ENCODE measurements around the gene PACSIN1. TPM values are rescaled to one million over a fixed set of nuclear protein-coding genes. Genes with fewer than 3 reads are reported as not detected.

PACSIN1 gene
- total and polyA plus RNA-seq, 4 donors = 5.8 to 34.8 (median 25.7) TPM

GRCh38 chr6:34466242-34467185, 638 bp downstream of the PACSIN1 start:
- Histone ChIP-seq H3K36me3 (ENCODE audit: control insufficient read depth, insufficient read depth, low read length) (peaks cover 4% of the 10 kb centered on the region), H3K4me3 (ENCODE audit: low read depth, low read length) (peak overlapping the region; percentile 37), H3K27ac (ENCODE audit: low read depth, low read length) (no peak overlapping the region), H3K4me1 (ENCODE audit: control insufficient read depth, insufficient read depth, low read length) (peaks cover 22% of the 10 kb centered on the region), H3K9me3 (ENCODE audit: control insufficient read depth, insufficient read depth, low read length) (no peaks in the 10 kb centered on the region), H3K27me3 (ENCODE audit: control insufficient read depth, insufficient read depth, low read length) (peaks cover 11% of the 10 kb centered on the region)
- peak in 1 of 6 donors; percentile 13 for DNase-seq (ENCODE audit: low read depth in 4 of 6, low spot score in 6 of 6)
- WGBS (ENCODE audit: insufficient coverage) = 12% methylated on average over 24 of the region's 28 CpGs

- peaks cover 11% of the 10 kb centered on the region for H3K27me3 ChIP-seq (ENCODE audit: control insufficient read depth, insufficient read depth, low read length)
- H3K27ac ChIP-seq (ENCODE audit: low read depth, low read length) = no peak overlapping the region
- H3K36me3 ChIP-seq (ENCODE audit: control insufficient read depth, insufficient read depth, low read length) = peaks cover 4% of the 10 kb centered on the region
- H3K4me1 ChIP-seq (ENCODE audit: control insufficient read depth, insufficient read depth, low read length) = peaks cover 22% of the 10 kb centered on the region
- DNase-seq (ENCODE audit: low read depth in 4 of 6, low spot score in 6 of 6) = no peak
- H3K9me3 ChIP-seq (ENCODE audit: control insufficient read depth, insufficient read depth, low read length) = no peaks in the 10 kb centered on the region
- 83% methylated on average over 3 of the region's 4 CpGs for WGBS (ENCODE audit: insufficient coverage)
- no peak overlapping the region for H3K4me3 ChIP-seq (ENCODE audit: low read depth, low read length)
Measured at GRCh38 chr6:34468378-34468892, 2.6 kb downstream of the PACSIN1 start.

- 90% methylated on average over 3 of the region's 3 CpGs for WGBS (ENCODE audit: insufficient coverage)
- Histone ChIP-seq H3K27ac (ENCODE audit: low read depth, low read length) (no peak overlapping the region), H3K4me1 (ENCODE audit: control insufficient read depth, insufficient read depth, low read length) (peaks cover 22% of the 10 kb centered on the region), H3K9me3 (ENCODE audit: control insufficient read depth, insufficient read depth, low read length) (no peaks in the 10 kb centered on the region), H3K4me3 (ENCODE audit: low read depth, low read length) (no peak overlapping the region), H3K27me3 (ENCODE audit: control insufficient read depth, insufficient read depth, low read length) (peaks cover 11% of the 10 kb centered on the region), H3K36me3 (ENCODE audit: control insufficient read depth, insufficient read depth, low read length) (peaks cover 4% of the 10 kb centered on the region)
- no peak for DNase-seq (ENCODE audit: low read depth in 4 of 6, low spot score in 6 of 6)
Measured at GRCh38 chr6:34469499-34469898, 3.6 kb downstream of the PACSIN1 start.

GRCh38 chr6:34472425-34472824, 6.5 kb downstream of the PACSIN1 start:
- WGBS (ENCODE audit: insufficient coverage) = no CpG with 5 or more reads among the region's 5 CpGs
- Histone ChIP-seq H3K9me3 (ENCODE audit: control insufficient read depth, insufficient read depth, low read length) (no peaks in the 10 kb centered on the region), H3K27me3 (ENCODE audit: control insufficient read depth, insufficient read depth, low read length) (no peaks in the 10 kb centered on the region), H3K4me3 (ENCODE audit: low read depth, low read length) (no peak overlapping the region), H3K27ac (ENCODE audit: low read depth, low read length) (no peak overlapping the region), H3K36me3 (ENCODE audit: control insufficient read depth, insufficient read depth, low read length) (peaks cover 4% of the 10 kb centered on the region), H3K4me1 (ENCODE audit: control insufficient read depth, insufficient read depth, low read length) (peaks cover 8% of the 10 kb centered on the region)
- no peak for DNase-seq (ENCODE audit: low read depth in 4 of 6, low spot score in 6 of 6)

DNA sequence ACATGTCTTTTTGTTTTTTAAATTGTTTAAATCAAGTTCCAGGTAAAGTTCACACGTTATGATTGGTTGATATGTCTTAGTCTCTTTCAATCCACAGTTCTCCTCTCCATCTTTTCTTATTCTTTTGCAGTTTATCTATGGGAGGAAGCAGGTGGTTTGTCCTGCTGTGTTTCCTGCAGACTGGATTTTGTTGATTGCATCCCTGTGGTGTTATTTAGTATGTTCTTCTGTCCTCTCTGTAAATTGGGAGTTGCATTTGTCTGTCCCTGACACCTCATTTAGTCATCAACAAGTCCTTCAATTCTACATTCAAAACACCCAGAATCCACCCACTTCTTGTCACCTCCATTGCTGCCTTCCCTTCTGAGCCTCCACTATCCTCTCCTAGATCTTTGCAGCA, 8.1 kb downstream of the PACSIN1 start:
- Histone ChIP-seq H3K27me3 (ENCODE audit: control insufficient read depth, insufficient read depth, low read length) (no peaks in the 10 kb centered on the region), H3K9me3 (ENCODE audit: control insufficient read depth, insufficient read depth, low read length) (no peaks in the 10 kb centered on the region), H3K36me3 (ENCODE audit: control insufficient read depth, insufficient read depth, low read length) (peaks cover 4% of the 10 kb centered on the region), H3K4me1 (ENCODE audit: control insufficient read depth, insufficient read depth, low read length) (peaks cover 8% of the 10 kb centered on the region), H3K4me3 (ENCODE audit: low read depth, low read length) (no peak overlapping the region), H3K27ac (ENCODE audit: low read depth, low read length) (no peak overlapping the region)
- WGBS (ENCODE audit: insufficient coverage) = no CpG with 5 or more reads among the region's 1 CpG
- no peak for DNase-seq (ENCODE audit: low read depth in 4 of 6, low spot score in 6 of 6)

DNA sequence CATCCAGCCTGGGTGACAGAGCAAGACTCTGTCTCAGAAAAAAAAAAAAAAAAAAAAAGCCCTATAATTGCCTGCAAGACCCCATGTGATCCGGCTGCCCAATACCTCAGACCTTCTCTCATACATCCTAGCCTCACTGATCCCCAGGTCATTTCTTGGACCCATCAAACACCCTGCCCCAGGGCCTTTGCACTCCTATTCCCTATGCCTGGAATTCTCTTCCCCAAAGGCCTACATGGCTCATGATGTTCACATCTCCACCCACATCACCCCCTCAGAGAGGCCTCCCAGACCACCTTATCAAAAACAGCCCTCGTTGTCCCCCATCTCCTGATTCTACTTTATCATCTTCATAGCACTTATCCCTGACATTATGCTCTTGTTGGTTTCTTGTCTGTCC, 8.9 kb downstream of the PACSIN1 start:
- WGBS (ENCODE audit: insufficient coverage) = 100% methylated on average over 2 of the region's 2 CpGs
- Histone ChIP-seq H3K9me3 (ENCODE audit: control insufficient read depth, insufficient read depth, low read length) (no peaks in the 10 kb centered on the region), H3K36me3 (ENCODE audit: control insufficient read depth, insufficient read depth, low read length) (no peaks in the 10 kb centered on the region), H3K4me3 (ENCODE audit: low read depth, low read length) (no peak overlapping the region), H3K27ac (ENCODE audit: low read depth, low read length) (no peak overlapping the region), H3K4me1 (ENCODE audit: control insufficient read depth, insufficient read depth, low read length) (peaks cover 4% of the 10 kb centered on the region), H3K27me3 (ENCODE audit: control insufficient read depth, insufficient read depth, low read length) (no peaks in the 10 kb centered on the region)
- no peak for DNase-seq (ENCODE audit: low read depth in 4 of 6, low spot score in 6 of 6)

DNA sequence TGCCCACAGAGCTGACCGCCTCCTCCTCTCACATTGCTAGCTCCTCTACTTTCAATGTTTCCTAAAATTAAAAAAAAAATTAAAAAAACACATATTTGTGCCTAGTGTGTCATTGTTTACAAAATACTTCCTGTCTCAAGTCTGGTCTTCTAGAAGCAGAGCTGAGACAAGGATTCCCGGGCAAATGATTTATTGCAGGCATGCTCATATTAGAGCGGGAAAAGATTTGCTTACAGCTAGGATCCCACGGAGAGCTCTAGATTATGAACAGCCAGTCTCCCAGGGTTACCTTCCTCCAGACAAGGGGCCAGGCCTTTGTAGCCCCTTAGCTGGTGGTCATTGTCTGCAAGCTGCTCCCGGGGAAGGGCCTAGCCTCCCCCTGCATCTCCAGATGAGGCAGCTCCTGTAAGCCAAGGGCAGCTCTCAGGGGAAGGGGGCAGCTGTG, 9.4 kb downstream of the PACSIN1 start:
- Histone ChIP-seq H3K27me3 (ENCODE audit: control insufficient read depth, insufficient read depth, low read length) (no peaks in the 10 kb centered on the region), H3K4me3 (ENCODE audit: low read depth, low read length) (no peak overlapping the region), H3K9me3 (ENCODE audit: control insufficient read depth, insufficient read depth, low read length) (no peaks in the 10 kb centered on the region), H3K4me1 (ENCODE audit: control insufficient read depth, insufficient read depth, low read length) (peaks cover 2% of the 10 kb centered on the region), H3K36me3 (ENCODE audit: control insufficient read depth, insufficient read depth, low read length) (no peaks in the 10 kb centered on the region), H3K27ac (ENCODE audit: low read depth, low read length) (no peak overlapping the region)
- DNase-seq (ENCODE audit: low read depth in 4 of 6, low spot score in 6 of 6) = peak in 1 of 6 donors; percentile 52
- WGBS (ENCODE audit: insufficient coverage) = 12% methylated on average over 2 of the region's 5 CpGs

- Histone ChIP-seq H3K27ac (ENCODE audit: low read depth, low read length) (no peak overlapping the region), H3K9me3 (ENCODE audit: control insufficient read depth, insufficient read depth, low read length) (no peaks in the 10 kb centered on the region), H3K4me1 (ENCODE audit: control insufficient read depth, insufficient read depth, low read length) (peaks cover 2% of the 10 kb centered on the region), H3K36me3 (ENCODE audit: control insufficient read depth, insufficient read depth, low read length) (no peaks in the 10 kb centered on the region), H3K27me3 (ENCODE audit: control insufficient read depth, insufficient read depth, low read length) (no peaks in the 10 kb centered on the region), H3K4me3 (ENCODE audit: low read depth, low read length) (no peak overlapping the region)
- 64% methylated on average over 6 of the region's 7 CpGs for WGBS (ENCODE audit: insufficient coverage)
- DNase-seq (ENCODE audit: low read depth in 4 of 6, low spot score in 6 of 6) = no peak
Measured at GRCh38 chr6:34475767-34476328, 10.0 kb downstream of the PACSIN1 start.

GRCh38 chr6:34476447-34476846, 10.6 kb downstream of the PACSIN1 start:
- Histone ChIP-seq H3K4me1 (ENCODE audit: control insufficient read depth, insufficient read depth, low read length) (peaks cover 2% of the 10 kb centered on the region), H3K4me3 (ENCODE audit: low read depth, low read length) (no peak overlapping the region), H3K27me3 (ENCODE audit: control insufficient read depth, insufficient read depth, low read length) (no peaks in the 10 kb centered on the region), H3K9me3 (ENCODE audit: control insufficient read depth, insufficient read depth, low read length) (no peaks in the 10 kb centered on the region), H3K27ac (ENCODE audit: low read depth, low read length) (no peak overlapping the region), H3K36me3 (ENCODE audit: control insufficient read depth, insufficient read depth, low read length) (no peaks in the 10 kb centered on the region)
- peak in 2 of 6 donors; percentile 20 to 62 for DNase-seq (ENCODE audit: low read depth in 4 of 6, low spot score in 6 of 6)
- WGBS (ENCODE audit: insufficient coverage) = 66% methylated on average over 3 of the region's 5 CpGs
